Hindlimb muscle (tissue), 1 donor: ENCODE measurements around the gene LRRC25. TPM values are rescaled to one million over a fixed set of nuclear protein-coding genes. Genes with fewer than 3 reads are reported as not detected.

Experiments used
- DNase-seq: peaks from one replicate; pipeline ENCODE4 v3.0.0-alpha.2; 2013
- polyA plus RNA-seq: library from polyadenylated mRNA; unstranded; fragments of 120-200 nt; gene quantifications from one replicate; pipeline ENCODE4 v1.2.1, GENCODE V29; 2013; ENCODE audit not compliant: insufficient read length

LRRC25 gene
- 2.6 TPM for polyA plus RNA-seq

GRCh38 chr19:18397242-18398202 is at the start of gene LRRC25:
LRRC25 (minus strand) TSS chr19:18397622; CDS start chr19:18396963, 659 bp downstream.
- DNase-seq, result no peak

DNA sequence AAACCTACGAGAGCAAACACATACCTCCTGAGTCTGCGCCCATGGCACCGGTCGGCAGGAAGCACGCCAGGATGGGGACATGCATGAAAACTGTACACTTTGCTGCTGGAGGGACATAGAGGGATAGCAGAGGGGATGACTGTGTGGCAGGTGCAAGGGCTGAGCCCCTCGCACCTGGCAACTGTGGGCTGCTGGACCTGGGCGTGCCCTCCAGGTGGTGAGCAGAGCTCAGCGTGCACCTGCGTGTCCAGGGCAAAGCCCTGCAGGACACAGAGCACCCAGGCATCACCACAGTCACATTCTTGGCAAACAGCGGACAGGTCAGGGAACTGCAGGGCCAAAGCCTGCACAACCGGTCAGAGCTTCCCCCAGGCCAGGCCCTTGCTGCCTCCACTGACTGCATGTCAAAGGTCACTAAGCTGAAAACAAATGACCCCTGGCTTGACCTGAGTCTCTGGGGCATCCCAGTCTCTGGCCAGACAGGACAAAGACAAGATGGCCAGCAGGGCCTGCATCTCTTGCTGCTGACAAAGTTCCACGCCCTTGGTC is 49.5 kb upstream of the LRRC25 start:
- no peak for DNase-seq

GRCh38 chr19:18446145-18446810 is 48.9 kb upstream of the LRRC25 start:
- no peak for DNase-seq

DNA sequence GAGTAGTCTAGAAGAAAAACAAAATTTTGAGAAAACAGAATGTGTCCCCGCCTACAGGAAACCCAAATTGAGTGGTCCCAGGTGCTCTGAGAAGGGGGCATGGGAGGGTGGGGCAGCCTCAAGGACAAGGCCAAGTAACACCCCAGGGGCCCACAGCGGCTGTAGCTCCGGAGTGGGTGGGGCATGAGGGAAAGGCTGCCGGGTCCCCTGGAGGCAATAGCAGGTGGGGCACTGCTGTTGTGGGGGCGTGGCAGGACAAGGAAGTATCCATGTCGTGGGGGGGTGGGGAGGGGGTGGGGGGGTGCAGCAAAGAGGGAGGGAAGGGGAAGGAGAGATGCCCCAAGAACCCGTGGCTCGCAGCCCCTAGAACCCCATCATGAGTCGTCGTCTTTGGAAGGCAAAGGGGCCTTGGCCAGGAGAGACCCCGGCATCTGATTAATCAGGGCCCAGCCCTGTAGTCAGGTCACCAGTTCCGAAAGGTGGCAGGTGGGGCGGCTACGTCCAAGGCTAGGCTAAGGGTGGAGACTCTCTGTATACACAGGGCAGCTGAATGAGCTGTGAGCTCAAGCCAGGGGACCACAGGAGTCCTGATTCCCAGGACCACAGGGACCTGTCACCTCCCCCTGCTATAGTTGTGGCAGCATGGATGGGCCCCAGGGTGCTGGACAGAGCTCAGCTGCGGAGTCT is 48.0 kb upstream of the LRRC25 start:
- no peak for DNase-seq

GRCh38 chr19:18444513-18444912 is 47.1 kb upstream of the LRRC25 start:
- no peak for DNase-seq

DNA sequence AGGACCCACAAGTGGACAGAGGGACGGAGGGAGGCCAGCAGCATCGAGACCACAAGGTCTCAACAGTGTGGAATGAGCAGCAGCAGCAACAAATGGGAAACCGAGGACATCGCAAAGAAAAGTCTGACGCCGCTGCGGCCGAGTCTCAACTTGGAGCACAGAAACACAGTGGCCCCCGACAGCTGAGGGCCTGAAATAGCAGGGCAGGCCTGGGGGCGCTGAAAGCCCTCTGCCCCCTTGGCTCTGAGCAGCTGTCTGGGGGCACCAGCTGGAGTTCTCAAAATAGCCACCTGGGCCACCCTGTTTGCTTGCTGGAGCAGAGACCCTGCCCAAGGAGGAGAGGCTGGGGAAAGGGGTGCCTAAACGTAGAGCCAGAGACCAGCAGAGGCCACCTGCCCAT is 46.4 kb upstream of the LRRC25 start:
- no peak for DNase-seq

DNA sequence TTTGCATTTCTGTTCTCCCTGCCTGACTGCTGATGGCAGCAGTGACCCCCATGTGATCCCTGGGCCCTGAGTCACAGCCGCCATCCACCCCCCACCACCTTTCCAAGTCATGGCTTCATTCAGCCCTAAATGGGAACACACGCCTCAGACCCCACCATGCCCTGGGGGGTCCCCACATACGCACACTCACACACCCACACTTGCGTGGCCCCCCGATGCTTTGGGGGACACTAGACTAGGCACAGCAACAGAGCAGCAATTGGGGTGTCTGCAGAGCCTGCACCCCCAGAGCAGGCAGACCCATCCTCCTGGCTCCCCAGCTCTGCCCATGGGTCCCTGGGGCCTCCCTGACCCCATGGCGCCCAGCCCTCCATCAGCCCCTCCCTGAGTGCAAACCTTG is 46.0 kb upstream of the LRRC25 start:
- no peak for DNase-seq

GRCh38 chr19:18442941-18443340 is 45.5 kb upstream of the LRRC25 start:
- no peak for DNase-seq

DNA sequence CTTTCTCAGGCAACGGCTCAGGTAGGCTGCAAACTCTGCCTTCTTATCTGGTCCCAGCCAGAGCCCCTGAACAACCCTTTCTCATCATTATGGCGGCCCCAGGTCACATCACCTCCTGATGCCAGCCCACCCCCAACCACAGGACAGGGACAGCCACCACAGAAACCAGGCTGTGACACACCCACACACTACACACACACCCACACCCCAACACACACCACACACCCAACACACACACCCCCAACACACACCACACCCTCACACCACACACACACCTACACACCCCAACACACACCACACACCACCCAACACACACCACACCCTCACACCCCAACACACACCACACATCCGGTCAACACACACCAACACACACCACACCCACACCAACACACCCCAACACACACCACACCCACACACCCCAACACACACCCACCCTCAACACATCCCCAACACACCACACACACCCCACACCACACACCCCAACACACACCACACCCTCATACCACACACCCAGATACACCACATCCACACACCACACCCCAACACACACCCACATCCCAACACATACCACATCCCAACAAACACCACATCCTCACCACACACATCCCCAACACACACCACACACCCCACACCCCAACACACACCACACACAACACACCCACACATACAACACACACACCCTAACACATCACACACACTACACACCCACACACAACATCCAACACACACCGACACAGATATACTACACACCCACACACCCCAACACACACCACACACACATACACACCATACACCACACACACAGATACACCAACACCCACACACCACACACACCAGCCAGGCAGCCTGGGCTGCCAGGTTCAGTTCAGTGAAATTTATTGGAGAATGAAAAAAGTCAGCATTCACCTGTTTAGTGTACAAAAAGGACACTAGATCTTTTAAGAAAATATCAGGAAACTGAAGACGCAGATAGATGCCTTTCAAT is 44.7 kb upstream of the LRRC25 start:
- DNase-seq, result no peak

GRCh38 chr19:18440936-18441803 is 43.7 kb upstream of the LRRC25 start:
- DNase-seq, result no peak

- DNase-seq, result no peak
These were observed 43.0 kb upstream of the LRRC25 start for GRCh38 chr19:18440415-18440877.

- DNase-seq, result no peak
These were observed 42.5 kb upstream of the LRRC25 start for GRCh38 chr19:18439910-18440237.

- no peak for DNase-seq
These were observed 41.8 kb upstream of the LRRC25 start for GRCh38 chr19:18439025-18439909.

- DNase-seq, result no peak
These were observed 41.1 kb upstream of the LRRC25 start for GRCh38 chr19:18438331-18439024.

DNA sequence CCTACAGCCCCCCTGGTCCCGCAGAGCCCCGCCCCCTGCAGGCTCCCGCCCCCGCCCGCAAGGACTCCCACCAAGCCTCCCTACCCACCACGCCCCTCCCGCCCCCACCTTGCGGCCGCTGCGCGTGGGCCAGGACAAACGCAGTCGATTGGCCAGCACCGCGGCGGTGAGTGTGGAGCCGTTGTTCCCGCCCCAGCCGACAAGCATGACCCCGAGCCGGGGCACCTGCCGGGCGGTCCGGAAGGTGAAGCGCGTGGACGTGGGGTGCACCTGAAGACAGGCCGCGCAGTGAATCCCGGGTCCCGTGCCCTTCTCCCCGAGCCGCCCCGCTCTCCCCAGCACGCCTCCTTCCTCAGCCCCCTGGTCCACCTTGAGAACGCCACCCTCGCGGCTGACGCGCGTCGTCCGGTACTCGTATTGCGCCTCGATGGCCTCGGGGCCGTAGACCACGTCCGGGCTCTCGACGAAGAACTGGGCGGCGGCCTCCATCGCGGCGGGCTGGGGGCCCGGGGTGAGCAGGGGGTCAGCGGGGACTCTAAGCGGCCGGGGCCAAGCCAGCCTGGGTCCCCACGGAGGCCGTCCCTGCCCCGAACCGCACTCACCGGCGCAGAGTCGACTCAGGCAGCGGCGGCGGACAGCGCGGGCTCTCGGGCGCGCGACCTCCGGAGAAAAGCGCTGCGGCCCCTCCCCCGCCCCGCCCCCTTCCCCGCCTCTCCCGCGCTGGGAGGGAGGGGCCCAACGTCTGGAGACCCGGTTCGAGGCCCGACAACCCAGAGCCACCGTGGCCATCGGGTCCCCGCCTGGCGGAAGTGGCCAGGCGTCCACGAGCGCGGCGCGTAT is 40.3 kb upstream of the LRRC25 start, which contains the start of gene ISYNA1:
Gene ISYNA1 (minus strand): TSS at position 643 of the 840 bp plus-strand sequence. CDS start 154 bp downstream, at position 489.
- DNase-seq, result no peak

GRCh38 chr19:18436671-18437490 is 39.5 kb upstream of the LRRC25 start:
- DNase-seq, result no peak
